HepG2 (cell line): ENCODE measurements around the gene YIPF7. TPM values are rescaled to one million over a fixed set of nuclear protein-coding genes. Genes with fewer than 3 reads are reported as not detected.

Experiments
- ARNTL ChIP-seq: sonication (generic); formaldehyde crosslinking; IDR thresholded peaks from 2 replicates; pipeline ENCODE4 v1.4.0; 2020; ENCODE audit warnings: mild to moderate bottlenecking, missing genetic modification reagents
- HOXA9 ChIP-seq: sonication (generic); formaldehyde crosslinking; IDR thresholded peaks from 2 replicates; pipeline ENCODE4 v1.8.1; 2022; ENCODE audit warnings: missing genetic modification reagents, mild to moderate bottlenecking, moderate library complexity, borderline replicate concordance
- JARID2 ChIP-seq: sonication (generic); formaldehyde crosslinking; IDR thresholded peaks from 2 replicates; pipeline ENCODE4 v1.8.1; 2023; ENCODE audit warnings: missing genetic modification reagents, inconsistent platforms; ENCODE audit not compliant: insufficient replicate concordance
- PPARG ChIP-seq: conservative IDR thresholded peaks from 2 replicates; pipeline ENCODE4 v1.6.1; 2016; ENCODE audit warnings: missing biosample characterization, missing genetic modification reagents
- SYNCRIP ChIP-seq: fragments of 200-400 bp; formaldehyde crosslinking; IDR thresholded peaks from 2 replicates; pipeline ENCODE4 v1.6.1; 2018; ENCODE audit warnings: mild to moderate bottlenecking, low read depth, low read length; ENCODE audit not compliant: insufficient read depth
- TAF1 ChIP-seq: sonication (generic); formaldehyde crosslinking; IDR thresholded peaks from 2 replicates; pipeline ENCODE4 v1.4.0; 2020; ENCODE audit warnings: missing genetic modification reagents
- ZNF34 ChIP-seq: sonication (generic); formaldehyde crosslinking; IDR thresholded peaks from 2 replicates; pipeline ENCODE4 v1.4.0; 2020; ENCODE audit warnings: mild to moderate bottlenecking, missing genetic modification reagents, borderline replicate concordance
- ZNF629 ChIP-seq: sonication (generic); formaldehyde crosslinking; conservative IDR thresholded peaks from 2 replicates; pipeline ENCODE4 v1.5.0; 2020; ENCODE audit warnings: missing genetic modification reagents
- polyA plus RNA-seq, 8 experiments: library from polyadenylated mRNA; depleted of rRNA in 3 of 8; stranded (reverse) in 7 of 8; unstranded in 1 of 8; fragments of >200 nt; fragmentation: Illumina TruSeq in 4 of 8; extraction: Trizol in 4 of 8; gene quantifications; 2 replicates each; pipeline versions ENCODE4 v1.2.1 to v1.2.3, GENCODE V29; 2011 to 2016; ENCODE audit warnings: low read depth in 4 of 8, missing spikeins in 1 of 8, mixed read lengths in 1 of 8; ENCODE audit not compliant: insufficient read depth in 1 of 8
- total RNA-seq, 5 experiments: library from RNA; depleted of rRNA; stranded (reverse); fragments of >200 nt; fragmentation: Illumina TruSeq; extraction: Trizol; gene quantifications; 2 replicates each; pipeline ENCODE4 v1.2.3, GENCODE V29; 2016; ENCODE audit warnings: low read depth in 1 of 5
- TF ChIP-seq, protein P1 (sequence below), 2 experiments: sonication (generic) in 1 of 2; formaldehyde crosslinking in 1 of 2; IDR thresholded peaks; 2 replicates each; pipeline versions ENCODE4 v1.6.1 to v1.9.0; 2014 to 2022; ENCODE audit warnings: antibody characterized with exemption in 1 of 2, borderline replicate concordance in 1 of 2, inconsistent platforms in 1 of 2, low read depth in 1 of 2, missing genetic modification reagents in 1 of 2
- TF ChIP-seq, protein P2 (sequence below): sonication (generic); formaldehyde crosslinking; IDR thresholded peaks from 2 replicates; pipeline ENCODE4 v1.4.0; 2020; ENCODE audit warnings: mild to moderate bottlenecking, missing genetic modification reagents
- TF ChIP-seq, protein P3 (sequence below): IDR thresholded peaks from 2 replicates; pipeline ENCODE4 v1.6.1; 2012; ENCODE audit warnings: inconsistent platforms
- TF ChIP-seq, protein P4 (sequence below): sonication (generic); formaldehyde crosslinking; conservative IDR thresholded peaks from 2 replicates; pipeline ENCODE4 v1.4.0; 2020; ENCODE audit warnings: mild to moderate bottlenecking, missing genetic modification reagents, moderate library complexity
- TF ChIP-seq, protein P5 (sequence below): sonication (generic); formaldehyde crosslinking; IDR thresholded peaks from 2 replicates; pipeline ENCODE4 v1.4.0; 2020; ENCODE audit warnings: low read depth, mild to moderate bottlenecking, missing genetic modification reagents

The YIPF7 gene
- total and polyA plus RNA-seq, 2 of the 13 experiments (the other 11 are each of a cell fraction or from before 2014, with no cell fraction given) = 0.12 TPM; not detected in 1

DNA sequence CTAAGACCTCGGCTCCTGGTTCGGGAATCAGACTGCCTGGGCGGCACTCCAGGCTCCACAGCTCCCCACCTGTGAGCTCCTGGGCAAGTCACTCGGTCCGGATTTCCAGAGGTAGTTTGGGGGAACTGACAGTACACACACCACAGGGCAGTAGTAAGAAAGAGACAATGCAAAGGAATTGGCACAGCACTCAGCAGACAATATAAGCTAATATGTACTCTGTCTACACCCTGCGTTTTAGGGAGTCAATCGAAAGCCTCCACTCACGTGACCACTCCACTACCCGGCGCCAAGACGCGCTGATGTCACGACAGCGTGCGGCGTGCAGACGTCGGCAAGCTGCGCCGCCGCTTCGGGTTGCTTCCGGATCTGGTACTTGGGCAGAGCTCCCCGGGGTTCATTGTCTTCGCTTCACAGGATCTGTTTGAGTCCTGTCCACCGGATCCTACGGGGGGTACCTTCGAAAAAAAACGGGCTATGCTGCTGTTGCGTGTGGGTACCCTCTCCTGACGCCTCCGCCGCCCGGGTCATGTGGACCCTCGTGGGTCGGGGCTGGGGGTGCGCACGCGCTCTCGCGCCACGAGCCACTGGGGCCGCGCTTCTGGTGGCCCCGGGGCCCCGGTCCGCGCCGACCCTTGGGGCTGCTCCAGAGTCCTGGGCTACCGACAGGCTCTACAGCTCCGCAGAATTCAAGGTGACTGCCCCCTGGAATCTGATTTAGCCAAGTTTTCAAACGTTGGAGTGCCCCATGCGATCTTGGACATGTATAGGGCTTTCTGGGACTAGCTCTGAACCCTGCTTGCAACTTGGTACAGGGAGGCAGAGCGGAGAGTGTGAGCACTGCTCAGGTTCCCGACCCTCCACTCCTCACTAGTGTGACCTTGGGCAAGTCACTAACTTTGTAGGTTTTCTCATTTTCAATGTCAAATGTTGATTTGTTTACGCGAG, 26.9 kb upstream of the YIPF7 start, which contains the start of gene GUF1 (continued):
- TF ChIP-seq, protein P1, sequence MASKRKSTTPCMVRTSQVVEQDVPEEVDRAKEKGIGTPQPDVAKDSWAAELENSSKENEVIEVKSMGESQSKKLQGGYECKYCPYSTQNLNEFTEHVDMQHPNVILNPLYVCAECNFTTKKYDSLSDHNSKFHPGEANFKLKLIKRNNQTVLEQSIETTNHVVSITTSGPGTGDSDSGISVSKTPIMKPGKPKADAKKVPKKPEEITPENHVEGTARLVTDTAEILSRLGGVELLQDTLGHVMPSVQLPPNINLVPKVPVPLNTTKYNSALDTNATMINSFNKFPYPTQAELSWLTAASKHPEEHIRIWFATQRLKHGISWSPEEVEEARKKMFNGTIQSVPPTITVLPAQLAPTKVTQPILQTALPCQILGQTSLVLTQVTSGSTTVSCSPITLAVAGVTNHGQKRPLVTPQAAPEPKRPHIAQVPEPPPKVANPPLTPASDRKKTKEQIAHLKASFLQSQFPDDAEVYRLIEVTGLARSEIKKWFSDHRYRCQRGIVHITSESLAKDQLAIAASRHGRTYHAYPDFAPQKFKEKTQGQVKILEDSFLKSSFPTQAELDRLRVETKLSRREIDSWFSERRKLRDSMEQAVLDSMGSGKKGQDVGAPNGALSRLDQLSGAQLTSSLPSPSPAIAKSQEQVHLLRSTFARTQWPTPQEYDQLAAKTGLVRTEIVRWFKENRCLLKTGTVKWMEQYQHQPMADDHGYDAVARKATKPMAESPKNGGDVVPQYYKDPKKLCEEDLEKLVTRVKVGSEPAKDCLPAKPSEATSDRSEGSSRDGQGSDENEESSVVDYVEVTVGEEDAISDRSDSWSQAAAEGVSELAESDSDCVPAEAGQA (IDR thresholded peaks at IDR 0.05; ENCODE audit: low read depth) = peak; percentile 91
- TF ChIP-seq, protein P1 (CRISPR knock-in tag; IDR thresholded peaks at IDR 0.05; ENCODE audit: borderline replicate concordance) = no peak
- TF ChIP-seq HOXA9 (CRISPR knock-in tag) = no peak
- 0 out of 2 replicates have a peak, but pooled peaks have one; percentile 10 for TF ChIP-seq PPARG (CRISPR knock-in tag)
- TF ChIP-seq ZNF34 (CRISPR knock-in tag) = peak; percentile 43; the same call in 1 of the 2 replicates
- TF ChIP-seq, protein P2, sequence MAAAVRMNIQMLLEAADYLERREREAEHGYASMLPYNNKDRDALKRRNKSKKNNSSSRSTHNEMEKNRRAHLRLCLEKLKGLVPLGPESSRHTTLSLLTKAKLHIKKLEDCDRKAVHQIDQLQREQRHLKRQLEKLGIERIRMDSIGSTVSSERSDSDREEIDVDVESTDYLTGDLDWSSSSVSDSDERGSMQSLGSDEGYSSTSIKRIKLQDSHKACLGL (CRISPR knock-in tag) = peak; percentile 67
- TF ChIP-seq TAF1 (CRISPR knock-in tag) = peak; percentile 89; the same call in 1 of the 2 replicates
- TF ChIP-seq ARNTL (CRISPR knock-in tag) = peak; percentile 73
- TF ChIP-seq, protein P3, sequence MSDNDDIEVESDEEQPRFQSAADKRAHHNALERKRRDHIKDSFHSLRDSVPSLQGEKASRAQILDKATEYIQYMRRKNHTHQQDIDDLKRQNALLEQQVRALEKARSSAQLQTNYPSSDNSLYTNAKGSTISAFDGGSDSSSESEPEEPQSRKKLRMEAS = peak; percentile 85
- TF ChIP-seq JARID2 = no peak
- TF ChIP-seq SYNCRIP = no peak
- TF ChIP-seq, protein P4, sequence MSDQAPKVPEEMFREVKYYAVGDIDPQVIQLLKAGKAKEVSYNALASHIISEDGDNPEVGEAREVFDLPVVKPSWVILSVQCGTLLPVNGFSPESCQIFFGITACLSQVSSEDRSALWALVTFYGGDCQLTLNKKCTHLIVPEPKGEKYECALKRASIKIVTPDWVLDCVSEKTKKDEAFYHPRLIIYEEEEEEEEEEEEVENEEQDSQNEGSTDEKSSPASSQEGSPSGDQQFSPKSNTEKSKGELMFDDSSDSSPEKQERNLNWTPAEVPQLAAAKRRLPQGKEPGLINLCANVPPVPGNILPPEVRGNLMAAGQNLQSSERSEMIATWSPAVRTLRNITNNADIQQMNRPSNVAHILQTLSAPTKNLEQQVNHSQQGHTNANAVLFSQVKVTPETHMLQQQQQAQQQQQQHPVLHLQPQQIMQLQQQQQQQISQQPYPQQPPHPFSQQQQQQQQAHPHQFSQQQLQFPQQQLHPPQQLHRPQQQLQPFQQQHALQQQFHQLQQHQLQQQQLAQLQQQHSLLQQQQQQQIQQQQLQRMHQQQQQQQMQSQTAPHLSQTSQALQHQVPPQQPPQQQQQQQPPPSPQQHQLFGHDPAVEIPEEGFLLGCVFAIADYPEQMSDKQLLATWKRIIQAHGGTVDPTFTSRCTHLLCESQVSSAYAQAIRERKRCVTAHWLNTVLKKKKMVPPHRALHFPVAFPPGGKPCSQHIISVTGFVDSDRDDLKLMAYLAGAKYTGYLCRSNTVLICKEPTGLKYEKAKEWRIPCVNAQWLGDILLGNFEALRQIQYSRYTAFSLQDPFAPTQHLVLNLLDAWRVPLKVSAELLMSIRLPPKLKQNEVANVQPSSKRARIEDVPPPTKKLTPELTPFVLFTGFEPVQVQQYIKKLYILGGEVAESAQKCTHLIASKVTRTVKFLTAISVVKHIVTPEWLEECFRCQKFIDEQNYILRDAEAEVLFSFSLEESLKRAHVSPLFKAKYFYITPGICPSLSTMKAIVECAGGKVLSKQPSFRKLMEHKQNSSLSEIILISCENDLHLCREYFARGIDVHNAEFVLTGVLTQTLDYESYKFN = peak; percentile 44; the same call in 1 of the 2 replicates
- TF ChIP-seq, protein P5, sequence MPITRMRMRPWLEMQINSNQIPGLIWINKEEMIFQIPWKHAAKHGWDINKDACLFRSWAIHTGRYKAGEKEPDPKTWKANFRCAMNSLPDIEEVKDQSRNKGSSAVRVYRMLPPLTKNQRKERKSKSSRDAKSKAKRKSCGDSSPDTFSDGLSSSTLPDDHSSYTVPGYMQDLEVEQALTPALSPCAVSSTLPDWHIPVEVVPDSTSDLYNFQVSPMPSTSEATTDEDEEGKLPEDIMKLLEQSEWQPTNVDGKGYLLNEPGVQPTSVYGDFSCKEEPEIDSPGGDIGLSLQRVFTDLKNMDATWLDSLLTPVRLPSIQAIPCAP (CRISPR knock-in tag) = peak; percentile 55; the same call in 1 of the 2 replicates
- TF ChIP-seq ZNF629 (CRISPR knock-in tag) = no peak; the same call in 1 of the 2 replicates
